K562 (cell line): ENCODE data around the gene GPHA2. TPM values are rescaled to one million over a fixed set of nuclear protein-coding genes. Genes with fewer than 3 reads are reported as not detected.

Source experiments
- ARNT ChIP-seq, 2 experiments: fragments of 450-650 bp; IDR thresholded peaks; 2 replicates each; pipeline ENCODE4 v1.6.1; 2016; ENCODE audit warnings: mild to moderate bottlenecking in 1 of 2
- CREM ChIP-seq: IDR thresholded peaks from 2 replicates; pipeline ENCODE4 v1.6.1; 2014; ENCODE audit warnings: antibody characterized with exemption, low read depth
- NR2F6 ChIP-seq: fragments of 450-650 bp; formaldehyde crosslinking; IDR thresholded peaks from 2 replicates; pipeline ENCODE4 v1.4.0; 2020; ENCODE audit warnings: mild to moderate bottlenecking
- NR3C1 ChIP-seq: sonication (generic); formaldehyde crosslinking; IDR thresholded peaks from 2 replicates; pipeline ENCODE4 v1.8.1; 2022; ENCODE audit warnings: missing genetic modification reagents
- PURB ChIP-seq: sonication (generic); formaldehyde crosslinking; IDR thresholded peaks from 2 replicates; pipeline ENCODE4 v1.9.0; 2021; ENCODE audit warnings: low read depth, mild to moderate bottlenecking, missing genetic modification reagents
- RBFOX2 ChIP-seq: fragments of 200-400 bp; formaldehyde crosslinking; IDR thresholded peaks from 2 replicates; pipeline ENCODE4 v1.6.1; 2017; ENCODE audit warnings: low read depth, mild to moderate bottlenecking, low read length, moderate library complexity
- ZFX ChIP-seq: sonication (generic); formaldehyde crosslinking; IDR thresholded peaks from 2 replicates; pipeline ENCODE4 v1.8.0; 2022; ENCODE audit warnings: mild to moderate bottlenecking, missing genetic modification reagents, moderate library complexity
- ZNF197 ChIP-seq: fragments of 200-800 bp; sonication (Bioruptor generic); IDR thresholded peaks from 2 replicates; pipeline ENCODE4 v1.6.1; 2016; ENCODE audit warnings: low read depth, missing genetic modification characterization, missing compliant biosample characterization
- polyA plus RNA-seq, 8 experiments: library from polyadenylated mRNA; depleted of rRNA in 4 of 8; stranded (reverse) in 5 of 8; unstranded in 3 of 8; fragments of >200 nt; fragmentation: Nextera tagmentation in 2 of 8; fragmentation: Illumina TruSeq in 1 of 8; extraction: Ambion mirVana in 2 of 8; extraction: Trizol in 1 of 8; gene quantifications; 2 replicates each; pipeline versions ENCODE4 v1.2.1 to v1.2.3, GENCODE V29; 2011 to 2014; ENCODE audit warnings: inconsistent platforms in 1 of 8, missing spikeins in 1 of 8
- total RNA-seq, 7 experiments: library from RNA; depleted of rRNA in 6 of 7; stranded (reverse); fragments of >200 nt in 6 of 7; fragmentation: Illumina TruSeq in 2 of 7; extraction: Trizol in 2 of 7; gene quantifications; 2 replicates each; pipeline versions ENCODE4 v1.2.1 to v1.2.3, GENCODE V29; 2011 to 2021; ENCODE audit warnings: low replicate concordance in 1 of 7
- TF ChIP-seq, protein P1 (sequence below): fragments of 450-650 bp; IDR thresholded peaks from 2 replicates; pipeline ENCODE4 v1.6.1; 2016; ENCODE audit warnings: mild to moderate bottlenecking, moderate library complexity
- TF ChIP-seq, protein P2 (sequence below), 2 experiments: fragments of 450-650 bp in 1 of 2; sonication (generic) in 1 of 2; formaldehyde crosslinking in 1 of 2; IDR thresholded peaks in 1 of 2; conservative IDR thresholded peaks in 1 of 2; 2 replicates each; pipeline versions ENCODE4 v1.6.1 to v1.8.1; 2016 to 2023; ENCODE audit warnings: mild to moderate bottlenecking in 2 of 2, moderate library complexity in 2 of 2, inconsistent platforms in 1 of 2, missing genetic modification reagents in 1 of 2
- TF ChIP-seq, protein P3 (sequence below), 2 experiments: IDR thresholded peaks; 2 replicates each; pipeline ENCODE4 v1.6.1; 2011; ENCODE audit warnings: borderline replicate concordance in 1 of 2, control low read depth in 1 of 2, low read depth in 1 of 2, low read length in 1 of 2, mild to moderate bottlenecking in 1 of 2, mixed read lengths in 1 of 2, moderate library complexity in 1 of 2; ENCODE audit not compliant: insufficient read depth in 1 of 2, insufficient read length in 1 of 2, poor library complexity in 1 of 2, severe bottlenecking in 1 of 2; ENCODE audit errors: extremely low read depth in 1 of 2

The GPHA2 gene
- total and polyA plus RNA-seq, 9 of the 15 experiments (the other 6 are each of a cell fraction or from before 2014, with no cell fraction given): 0.17 to 0.22 TPM; not detected in 7

DNA sequence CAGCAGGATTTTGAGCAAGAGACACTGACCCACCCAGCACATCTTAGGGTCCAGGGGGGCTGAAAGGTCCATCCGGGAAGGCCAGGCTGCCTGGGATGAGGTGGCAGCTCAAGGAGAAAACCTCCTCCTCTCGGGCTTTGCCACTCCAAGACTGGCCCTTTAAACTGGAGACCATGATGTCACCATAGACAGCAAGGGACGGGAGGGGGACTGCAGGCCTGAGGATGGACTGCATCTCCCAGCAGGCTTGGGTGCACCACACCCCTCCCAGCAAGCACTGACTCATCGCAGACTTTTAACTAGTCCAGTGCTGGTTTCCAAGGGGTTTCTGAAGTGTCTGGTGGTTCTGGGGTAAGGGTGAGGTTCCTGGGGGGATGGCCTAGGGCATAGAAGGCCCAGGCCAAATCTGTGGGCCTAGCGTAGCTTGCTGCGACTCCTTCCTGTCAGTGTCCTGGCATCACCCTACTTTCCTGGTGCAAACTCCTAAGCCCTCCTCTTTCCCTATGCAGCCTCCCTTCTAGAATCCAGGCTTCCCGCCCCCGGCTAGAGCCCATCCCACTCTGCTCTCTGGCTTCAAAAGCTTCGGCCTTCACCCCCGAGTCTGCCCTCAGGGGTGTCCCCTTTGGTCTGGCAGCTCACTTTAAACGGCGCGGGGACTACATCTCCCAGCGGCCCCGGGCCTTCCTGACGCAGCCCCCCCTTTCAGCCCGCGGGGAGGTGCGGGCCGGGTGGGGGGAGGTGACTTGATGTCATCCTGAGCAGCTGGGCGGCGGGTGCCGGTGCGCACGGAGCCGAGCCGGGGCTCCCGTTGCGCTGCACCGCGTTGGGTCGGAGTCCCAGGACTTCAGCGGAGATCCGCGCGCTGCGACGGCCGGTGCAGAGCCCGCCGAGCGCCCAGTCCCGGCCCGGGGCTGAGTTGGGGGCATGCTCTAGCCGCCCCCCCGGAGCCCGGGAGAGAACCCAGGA lies 11.5 kb downstream of the GPHA2 start, which contains the start of gene PPP2R5B (continued):
- TF ChIP-seq, protein P1, sequence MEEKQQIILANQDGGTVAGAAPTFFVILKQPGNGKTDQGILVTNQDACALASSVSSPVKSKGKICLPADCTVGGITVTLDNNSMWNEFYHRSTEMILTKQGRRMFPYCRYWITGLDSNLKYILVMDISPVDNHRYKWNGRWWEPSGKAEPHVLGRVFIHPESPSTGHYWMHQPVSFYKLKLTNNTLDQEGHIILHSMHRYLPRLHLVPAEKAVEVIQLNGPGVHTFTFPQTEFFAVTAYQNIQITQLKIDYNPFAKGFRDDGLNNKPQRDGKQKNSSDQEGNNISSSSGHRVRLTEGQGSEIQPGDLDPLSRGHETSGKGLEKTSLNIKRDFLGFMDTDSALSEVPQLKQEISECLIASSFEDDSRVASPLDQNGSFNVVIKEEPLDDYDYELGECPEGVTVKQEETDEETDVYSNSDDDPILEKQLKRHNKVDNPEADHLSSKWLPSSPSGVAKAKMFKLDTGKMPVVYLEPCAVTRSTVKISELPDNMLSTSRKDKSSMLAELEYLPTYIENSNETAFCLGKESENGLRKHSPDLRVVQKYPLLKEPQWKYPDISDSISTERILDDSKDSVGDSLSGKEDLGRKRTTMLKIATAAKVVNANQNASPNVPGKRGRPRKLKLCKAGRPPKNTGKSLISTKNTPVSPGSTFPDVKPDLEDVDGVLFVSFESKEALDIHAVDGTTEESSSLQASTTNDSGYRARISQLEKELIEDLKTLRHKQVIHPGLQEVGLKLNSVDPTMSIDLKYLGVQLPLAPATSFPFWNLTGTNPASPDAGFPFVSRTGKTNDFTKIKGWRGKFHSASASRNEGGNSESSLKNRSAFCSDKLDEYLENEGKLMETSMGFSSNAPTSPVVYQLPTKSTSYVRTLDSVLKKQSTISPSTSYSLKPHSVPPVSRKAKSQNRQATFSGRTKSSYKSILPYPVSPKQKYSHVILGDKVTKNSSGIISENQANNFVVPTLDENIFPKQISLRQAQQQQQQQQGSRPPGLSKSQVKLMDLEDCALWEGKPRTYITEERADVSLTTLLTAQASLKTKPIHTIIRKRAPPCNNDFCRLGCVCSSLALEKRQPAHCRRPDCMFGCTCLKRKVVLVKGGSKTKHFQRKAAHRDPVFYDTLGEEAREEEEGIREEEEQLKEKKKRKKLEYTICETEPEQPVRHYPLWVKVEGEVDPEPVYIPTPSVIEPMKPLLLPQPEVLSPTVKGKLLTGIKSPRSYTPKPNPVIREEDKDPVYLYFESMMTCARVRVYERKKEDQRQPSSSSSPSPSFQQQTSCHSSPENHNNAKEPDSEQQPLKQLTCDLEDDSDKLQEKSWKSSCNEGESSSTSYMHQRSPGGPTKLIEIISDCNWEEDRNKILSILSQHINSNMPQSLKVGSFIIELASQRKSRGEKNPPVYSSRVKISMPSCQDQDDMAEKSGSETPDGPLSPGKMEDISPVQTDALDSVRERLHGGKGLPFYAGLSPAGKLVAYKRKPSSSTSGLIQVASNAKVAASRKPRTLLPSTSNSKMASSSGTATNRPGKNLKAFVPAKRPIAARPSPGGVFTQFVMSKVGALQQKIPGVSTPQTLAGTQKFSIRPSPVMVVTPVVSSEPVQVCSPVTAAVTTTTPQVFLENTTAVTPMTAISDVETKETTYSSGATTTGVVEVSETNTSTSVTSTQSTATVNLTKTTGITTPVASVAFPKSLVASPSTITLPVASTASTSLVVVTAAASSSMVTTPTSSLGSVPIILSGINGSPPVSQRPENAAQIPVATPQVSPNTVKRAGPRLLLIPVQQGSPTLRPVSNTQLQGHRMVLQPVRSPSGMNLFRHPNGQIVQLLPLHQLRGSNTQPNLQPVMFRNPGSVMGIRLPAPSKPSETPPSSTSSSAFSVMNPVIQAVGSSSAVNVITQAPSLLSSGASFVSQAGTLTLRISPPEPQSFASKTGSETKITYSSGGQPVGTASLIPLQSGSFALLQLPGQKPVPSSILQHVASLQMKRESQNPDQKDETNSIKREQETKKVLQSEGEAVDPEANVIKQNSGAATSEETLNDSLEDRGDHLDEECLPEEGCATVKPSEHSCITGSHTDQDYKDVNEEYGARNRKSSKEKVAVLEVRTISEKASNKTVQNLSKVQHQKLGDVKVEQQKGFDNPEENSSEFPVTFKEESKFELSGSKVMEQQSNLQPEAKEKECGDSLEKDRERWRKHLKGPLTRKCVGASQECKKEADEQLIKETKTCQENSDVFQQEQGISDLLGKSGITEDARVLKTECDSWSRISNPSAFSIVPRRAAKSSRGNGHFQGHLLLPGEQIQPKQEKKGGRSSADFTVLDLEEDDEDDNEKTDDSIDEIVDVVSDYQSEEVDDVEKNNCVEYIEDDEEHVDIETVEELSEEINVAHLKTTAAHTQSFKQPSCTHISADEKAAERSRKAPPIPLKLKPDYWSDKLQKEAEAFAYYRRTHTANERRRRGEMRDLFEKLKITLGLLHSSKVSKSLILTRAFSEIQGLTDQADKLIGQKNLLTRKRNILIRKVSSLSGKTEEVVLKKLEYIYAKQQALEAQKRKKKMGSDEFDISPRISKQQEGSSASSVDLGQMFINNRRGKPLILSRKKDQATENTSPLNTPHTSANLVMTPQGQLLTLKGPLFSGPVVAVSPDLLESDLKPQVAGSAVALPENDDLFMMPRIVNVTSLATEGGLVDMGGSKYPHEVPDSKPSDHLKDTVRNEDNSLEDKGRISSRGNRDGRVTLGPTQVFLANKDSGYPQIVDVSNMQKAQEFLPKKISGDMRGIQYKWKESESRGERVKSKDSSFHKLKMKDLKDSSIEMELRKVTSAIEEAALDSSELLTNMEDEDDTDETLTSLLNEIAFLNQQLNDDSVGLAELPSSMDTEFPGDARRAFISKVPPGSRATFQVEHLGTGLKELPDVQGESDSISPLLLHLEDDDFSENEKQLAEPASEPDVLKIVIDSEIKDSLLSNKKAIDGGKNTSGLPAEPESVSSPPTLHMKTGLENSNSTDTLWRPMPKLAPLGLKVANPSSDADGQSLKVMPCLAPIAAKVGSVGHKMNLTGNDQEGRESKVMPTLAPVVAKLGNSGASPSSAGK: no peak
- peak; percentile 77 for TF ChIP-seq ZFX (CRISPR knock-in tag)
- TF ChIP-seq, protein P2, sequence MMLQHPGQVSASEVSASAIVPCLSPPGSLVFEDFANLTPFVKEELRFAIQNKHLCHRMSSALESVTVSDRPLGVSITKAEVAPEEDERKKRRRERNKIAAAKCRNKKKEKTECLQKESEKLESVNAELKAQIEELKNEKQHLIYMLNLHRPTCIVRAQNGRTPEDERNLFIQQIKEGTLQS (IDR thresholded peaks at IDR 0.05): peak; percentile 99
- TF ChIP-seq, protein P2 (CRISPR knock-in tag; conservative IDR thresholded peaks at IDR 0.05): peak; percentile 97
- peak; percentile 68; the same call in 1 of the 2 replicates for TF ChIP-seq NR2F6 (CRISPR knock-in tag)
- peak; percentile 59 to 69; a peak in 2 of 4 replicates for TF ChIP-seq ARNT (IDR thresholded peaks at IDR 0.05)
- no peak for TF ChIP-seq PURB (CRISPR knock-in tag)
- TF ChIP-seq CREM: peak; percentile 92
- TF ChIP-seq, protein P3, sequence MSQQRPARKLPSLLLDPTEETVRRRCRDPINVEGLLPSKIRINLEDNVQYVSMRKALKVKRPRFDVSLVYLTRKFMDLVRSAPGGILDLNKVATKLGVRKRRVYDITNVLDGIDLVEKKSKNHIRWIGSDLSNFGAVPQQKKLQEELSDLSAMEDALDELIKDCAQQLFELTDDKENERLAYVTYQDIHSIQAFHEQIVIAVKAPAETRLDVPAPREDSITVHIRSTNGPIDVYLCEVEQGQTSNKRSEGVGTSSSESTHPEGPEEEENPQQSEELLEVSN (IDR thresholded peaks at IDR 0.05; ENCODE audit: borderline replicate concordance in 1 of 2, extremely low read depth in 1 of 2, insufficient read depth in 1 of 2, insufficient read length in 1 of 2, low read depth in 1 of 2, low read length in 1 of 2, poor library complexity in 1 of 2, severe bottlenecking in 1 of 2): peak in 1 of 2 experiments; percentile 27
- TF ChIP-seq ZNF197 (CRISPR knock-in tag): peak; percentile 57; the same call in 1 of the 2 replicates
- TF ChIP-seq RBFOX2: peak; percentile 73
- TF ChIP-seq NR3C1 (CRISPR knock-in tag): no peak
